Adrenal gland (tissue), 5 donors: ENCODE measurements around the gene SLC48A1.

ENCODE experiments used
- CTCF ChIP-seq, 6 experiments: fragments of 450-650 bp in 4 of 6; fragments of 200-600 bp in 2 of 6; sonication (generic) in 1 of 6; IDR thresholded peaks; 1 replicate in 5 of 6; 2 replicates in 1 of 6; pipeline versions ENCODE4 v1.5.1 to v1.8.0; 2016 to 2021; ENCODE audit warnings: antibody characterized with exemption in 6 of 6, mild to moderate bottlenecking in 2 of 6, moderate library complexity in 1 of 6
- POLR2A ChIP-seq, 2 donors: fragments of 450-650 bp; IDR thresholded peaks; one replicate each; pipeline ENCODE4 v1.6.1; 2017; ENCODE audit warnings: antibody characterized with exemption in 2 of 2, mild to moderate bottlenecking in 2 of 2, moderate library complexity in 1 of 2
- donor health status: DM: no; HTN: no; CAD: no.

- TF ChIP-seq POLR2A (IDR thresholded peaks at IDR 0.05) (no peak), CTCF (IDR thresholded peaks at IDR 0.05) (no peak)
Measured at GRCh38 chr12:47818467-47819137, 45.6 kb downstream of the SLC48A1 start.
